K562 (cell line): ENCODE results near the gene KRT34. TPM values are rescaled to one million over a fixed set of nuclear protein-coding genes. Genes with fewer than 3 reads are reported as not detected.

ENCODE experiments used
- ATAC-seq: fragments of 200-7000 bp; cut with Tn5 transposase; 3 replicates; pipeline ENCODE4 v1.9.1; 2020; ENCODE audit warnings: moderate library complexity
- BruUV-seq: library from RNA; stranded (reverse); fragments of 400-500 nt; replicated peaks from 2 replicates; lab custom pipeline; 2021; lab: Mats Ljungman, UMichigan
- CTCF ChIA-PET: fragments of 300-600 bp; formaldehyde crosslinking; extraction: SDS; loops from one replicate; lab custom pipeline; 2021; ENCODE audit warnings: low intra/inter-chr PET ratio; lab: Yijun Ruan, JAX
- POLR2A ChIA-PET: fragments of 300-600, 350-650 bp; sonication (Branson Sonifier 250); formaldehyde crosslinking; extraction: SDS; loops from one replicate; lab custom pipeline; 2021; ENCODE audit warnings: antibody characterized with exemption, inconsistent platforms; lab: Yijun Ruan, JAX
- DNase-seq, 4 experiments: peaks; one replicate each; pipeline versions ENCODE4 v3.0.0 to v3.0.0-alpha.2; 2011 to 2018; ENCODE audit warnings: low spot score in 3 of 4, mixed read lengths in 3 of 4; ENCODE audit errors: extremely low read depth in 1 of 4
- FAIRE-seq: peaks from 2 replicates; lab custom pipeline; 2011; peaks lifted over from hg19 to GRCh38; lab: Jason Lieb, UNC
- H2AFZ ChIP-seq: 2 replicates; pipeline ENCODE4 v1.6.0; 2011; ENCODE audit warnings: low read depth, low read length, control low read depth, inconsistent platforms
- H3K27ac ChIP-seq: fragments of 200-600 bp; 3 replicates; pipeline ENCODE4 v1.8.0; 2011; ENCODE audit warnings: low read depth, mild to moderate bottlenecking, control low read depth, inconsistent platforms, low read length, moderate library complexity, mixed read lengths; ENCODE audit errors: extremely low read depth
- H3K27me3 ChIP-seq, 2 experiments: fragments of 300-600 bp in 1 of 2; 2 replicates in 1 of 2; 3 replicates in 1 of 2; pipeline versions ENCODE4 v1.6.0 to v1.8.0; 2011; ENCODE audit warnings: inconsistent platforms in 2 of 2, low read length in 2 of 2, mild to moderate bottlenecking in 1 of 2, mixed read lengths in 1 of 2, moderate library complexity in 1 of 2; ENCODE audit not compliant: control insufficient read depth in 2 of 2, insufficient read depth in 2 of 2
- H3K36me3 ChIP-seq: fragments of 300-600 bp; 3 replicates; pipeline ENCODE4 v1.8.0; 2011; ENCODE audit warnings: mild to moderate bottlenecking, low read length, inconsistent platforms; ENCODE audit not compliant: control insufficient read depth, insufficient read depth
- H3K4me1 ChIP-seq, 2 experiments: fragments of 200-600 bp in 1 of 2; replicated peaks in 1 of 2; 2 replicates in 1 of 2; 3 replicates in 1 of 2; pipeline versions ENCODE4 v1.5.1 to v1.8.0; 2011; ENCODE audit warnings: inconsistent platforms in 2 of 2, low read length in 2 of 2, mild to moderate bottlenecking in 1 of 2, mixed read lengths in 1 of 2, moderate library complexity in 1 of 2; ENCODE audit not compliant: control insufficient read depth in 2 of 2, insufficient read depth in 2 of 2
- H3K4me2 ChIP-seq: 2 replicates; pipeline ENCODE4 v1.6.1; 2011; ENCODE audit warnings: low read length, control low read depth, inconsistent platforms, mixed read lengths; ENCODE audit not compliant: insufficient read depth
- H3K4me3 ChIP-seq: fragments of 200-600 bp; sonication (generic), shearing (Covaris generic); 2 replicates; pipeline ENCODE4 v1.5.1; 2016; ENCODE audit warnings: control low read depth, inconsistent platforms
- H3K79me2 ChIP-seq: fragments of 200-600 bp; 3 replicates; pipeline ENCODE4 v1.8.0; 2011; ENCODE audit warnings: low read length, inconsistent platforms; ENCODE audit not compliant: control insufficient read depth, insufficient read depth
- H3K9ac ChIP-seq, 2 experiments: 2 replicates each; pipeline versions ENCODE4 v1.6.0 to v1.6.1; 2011; ENCODE audit warnings: low read depth in 2 of 2, low read length in 2 of 2, control low read depth in 1 of 2, inconsistent platforms in 1 of 2, mild to moderate bottlenecking in 1 of 2, mixed read lengths in 1 of 2; ENCODE audit not compliant: insufficient read depth in 1 of 2
- H3K9me1 ChIP-seq: one replicate; pipeline ENCODE4 v1.6.0; 2011; ENCODE audit warnings: inconsistent platforms, mild to moderate bottlenecking, low read length, moderate library complexity; ENCODE audit not compliant: control insufficient read depth, insufficient read depth
- H3K9me3 ChIP-seq: replicated peaks from 2 replicates; pipeline ENCODE4 v1.5.1; 2011; ENCODE audit warnings: low read depth, low read length, inconsistent platforms; ENCODE audit not compliant: control insufficient read depth, insufficient read depth
- H4K20me1 ChIP-seq: replicated peaks from 2 replicates; pipeline ENCODE4 v1.6.1; 2011; ENCODE audit warnings: low read length, inconsistent platforms, mixed read lengths; ENCODE audit not compliant: control insufficient read depth, insufficient read depth
- AFF4 ChIP-seq: sonication (generic); formaldehyde crosslinking; IDR thresholded peaks from 2 replicates; pipeline ENCODE4 v1.8.0; 2023; ENCODE audit warnings: mild to moderate bottlenecking, missing genetic modification reagents
- ATF1 ChIP-seq, 2 experiments: fragments of 450-650 bp in 1 of 2; IDR thresholded peaks; 2 replicates each; pipeline ENCODE4 v1.6.1; 2016; ENCODE audit warnings: missing compliant biosample characterization in 1 of 2, missing genetic modification characterization in 1 of 2
- BACH1 ChIP-seq: fragments of 200-800 bp; sonication (Bioruptor generic); IDR thresholded peaks from 2 replicates; pipeline ENCODE4 v1.6.1; 2016; ENCODE audit warnings: missing genetic modification characterization, missing compliant biosample characterization
- FOXA3 ChIP-seq, 2 experiments: fragments of 450-650 bp in 1 of 2; sonication (generic) in 1 of 2; formaldehyde crosslinking; IDR thresholded peaks in 1 of 2; conservative IDR thresholded peaks in 1 of 2; 2 replicates each; pipeline versions ENCODE4 v1.4.0 to v1.8.0; 2020 to 2022; ENCODE audit warnings: mild to moderate bottlenecking in 2 of 2, missing genetic modification reagents in 1 of 2
- GATA2 ChIP-seq: sonication (generic); formaldehyde crosslinking; IDR thresholded peaks from 2 replicates; pipeline ENCODE4 v1.4.0; 2020; ENCODE audit warnings: mild to moderate bottlenecking, missing genetic modification reagents
- KDM1A ChIP-seq, 2 experiments: fragments of 450-650 bp; IDR thresholded peaks; 2 replicates each; pipeline ENCODE4 v1.6.1; 2016; ENCODE audit warnings: mild to moderate bottlenecking in 2 of 2
- KHSRP ChIP-seq: fragments of 450-650 bp; IDR thresholded peaks from 2 replicates; pipeline ENCODE4 v1.6.1; 2017
- RAD51 ChIP-seq: fragments of 450-650 bp; IDR thresholded peaks from 2 replicates; pipeline ENCODE4 v1.7.1; 2016; ENCODE audit warnings: low read depth, mild to moderate bottlenecking, borderline replicate concordance
- SMARCB1 ChIP-seq: IDR thresholded peaks from 2 replicates; pipeline ENCODE4 v1.6.1; 2011; ENCODE audit warnings: improper control_type of control experiment, low read depth; ENCODE audit not compliant: insufficient read length
- TEAD4 ChIP-seq, 2 experiments: sonication (generic) in 1 of 2; formaldehyde crosslinking in 1 of 2; IDR thresholded peaks; 2 replicates each; pipeline versions ENCODE4 v1.6.1 to v1.8.0; 2012 to 2022; ENCODE audit warnings: borderline replicate concordance in 1 of 2, inconsistent platforms in 1 of 2, low read length in 1 of 2, mild to moderate bottlenecking in 1 of 2, missing genetic modification reagents in 1 of 2
- THAP12 ChIP-seq: fragments of 250-450 bp; sonication (Bioruptor Pico); IDR thresholded peaks from 2 replicates; pipeline ENCODE4 v1.9.0; 2021; ENCODE audit warnings: mild to moderate bottlenecking, inconsistent platforms
- TRIM24 ChIP-seq, 2 experiments: fragments of 450-650 bp; IDR thresholded peaks; 2 replicates each; pipeline ENCODE4 v1.6.1; 2016
- WGBS: fragments of 100-300 bp; shearing (Covaris generic); methylation state at CpG from one replicate; pipeline ENCODE4 v1.1.6; 2016; ENCODE audit warnings: low coverage, mixed read lengths; ENCODE audit not compliant: insufficient coverage; ENCODE audit errors: missing lambda C conversion rate; 5-methylcytosine and 5-hydroxymethylcytosine counted together
- in situ Hi-C: fragments of 300-500 bp; cut with MboI; formaldehyde crosslinking; loops from 4 replicates; pipeline ENCODE4 v1.15.0; 2018; ENCODE audit warnings: inconsistent platforms, mixed read lengths
- intact Hi-C: fragments of 100-400 bp; cut with micrococcal nuclease; formaldehyde crosslinking; loops from 2 replicates; pipeline ENCODE4 v1.14.2; 2022
- polyA plus RNA-seq, 8 experiments: library from polyadenylated mRNA; depleted of rRNA in 4 of 8; stranded (reverse) in 5 of 8; unstranded in 3 of 8; fragments of >200 nt; fragmentation: Nextera tagmentation in 2 of 8; fragmentation: Illumina TruSeq in 1 of 8; extraction: Ambion mirVana in 2 of 8; extraction: Trizol in 1 of 8; gene quantifications; 2 replicates each; pipeline versions ENCODE4 v1.2.1 to v1.2.3, GENCODE V29; 2011 to 2014; ENCODE audit warnings: inconsistent platforms in 1 of 8, missing spikeins in 1 of 8
- total RNA-seq, 7 experiments: library from RNA; depleted of rRNA in 6 of 7; stranded (reverse); fragments of >200 nt in 6 of 7; fragmentation: Illumina TruSeq in 2 of 7; extraction: Trizol in 2 of 7; gene quantifications; 2 replicates each; pipeline versions ENCODE4 v1.2.1 to v1.2.3, GENCODE V29; 2011 to 2021; ENCODE audit warnings: low replicate concordance in 1 of 7
- TF ChIP-seq, protein P1 (sequence below): sonication (generic); formaldehyde crosslinking; IDR thresholded peaks from 2 replicates; pipeline ENCODE4 v1.9.0; 2022; ENCODE audit warnings: mild to moderate bottlenecking, missing genetic modification reagents
- TF ChIP-seq, protein P2 (sequence below): fragments of 250-450 bp; sonication (Bioruptor Pico); IDR thresholded peaks from 2 replicates; pipeline ENCODE4 v1.8.0; 2021; ENCODE audit warnings: mild to moderate bottlenecking, moderate library complexity

Gene KRT34
- total and polyA plus RNA-seq, 9 of the 15 experiments (the other 6 are each of a cell fraction or from before 2014, with no cell fraction given): not detected

- in situ Hi-C loops (no loop called here), intact Hi-C loops (no loop called here)
- Histone ChIP-seq H3K79me2 (no peaks in the 10 kb centered on the region), H2AFZ (no peak overlapping the region), H3K36me3 (no peaks in the 10 kb centered on the region), H3K27me3 (no peaks in the 10 kb centered on the region), H3K4me2 (no peak overlapping the region), H3K4me3 (no peak overlapping the region), H3K9me3 (no peaks in the 10 kb centered on the region), H3K4me1 (no peaks in the 10 kb centered on the region), H3K9me1 (no peaks in the 10 kb centered on the region), H3K27ac (no peak overlapping the region), H3K9ac (no peak overlapping the region), H4K20me1 (no peaks in the 10 kb centered on the region)
- ChIA-PET CTCF (no interaction called here), POLR2A (no interaction called here)
- 0% methylated on average over 2 of the region's 2 CpGs for WGBS
- TF ChIP-seq THAP12 (no peak), SMARCB1 (no peak), KDM1A (IDR thresholded peaks at IDR 0.05) (no peak), RAD51 (no peak), TEAD4 (IDR thresholded peaks at IDR 0.05; ENCODE audit: low read length) (no peak), TEAD4 (CRISPR knock-in tag; IDR thresholded peaks at IDR 0.05; ENCODE audit: borderline replicate concordance) (no peak), GATA2 (no peak), AFF4 (no peak), TRIM24 (IDR thresholded peaks at IDR 0.05) (no peak), KHSRP (no peak), BACH1 (tag) (no peak), FOXA3 (CRISPR knock-in tag; conservative IDR thresholded peaks at IDR 0.05 in 1 of 2, IDR thresholded peaks at IDR 0.05 in 1 of 2) (no peak), ATF1 (CRISPR knock-in tag; IDR thresholded peaks at IDR 0.05) (no peak), ATF1 (tag; IDR thresholded peaks at IDR 0.05) (no peak)
- TF ChIP-seq, protein P1, sequence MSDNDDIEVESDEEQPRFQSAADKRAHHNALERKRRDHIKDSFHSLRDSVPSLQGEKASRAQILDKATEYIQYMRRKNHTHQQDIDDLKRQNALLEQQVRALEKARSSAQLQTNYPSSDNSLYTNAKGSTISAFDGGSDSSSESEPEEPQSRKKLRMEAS (CRISPR knock-in tag): no peak
- TF ChIP-seq, protein P2, sequence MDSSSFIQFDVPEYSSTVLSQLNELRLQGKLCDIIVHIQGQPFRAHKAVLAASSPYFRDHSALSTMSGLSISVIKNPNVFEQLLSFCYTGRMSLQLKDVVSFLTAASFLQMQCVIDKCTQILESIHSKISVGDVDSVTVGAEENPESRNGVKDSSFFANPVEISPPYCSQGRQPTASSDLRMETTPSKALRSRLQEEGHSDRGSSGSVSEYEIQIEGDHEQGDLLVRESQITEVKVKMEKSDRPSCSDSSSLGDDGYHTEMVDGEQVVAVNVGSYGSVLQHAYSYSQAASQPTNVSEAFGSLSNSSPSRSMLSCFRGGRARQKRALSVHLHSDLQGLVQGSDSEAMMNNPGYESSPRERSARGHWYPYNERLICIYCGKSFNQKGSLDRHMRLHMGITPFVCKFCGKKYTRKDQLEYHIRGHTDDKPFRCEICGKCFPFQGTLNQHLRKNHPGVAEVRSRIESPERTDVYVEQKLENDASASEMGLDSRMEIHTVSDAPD: no peak
- no peak for FAIRE-seq
- no TSS peak for BruUV-seq
- ATAC-seq: no peak
- DNase-seq: no peak
These were observed 30.9 kb downstream of the KRT34 start for GRCh38 chr17:41351177-41351576.
